ENCODE measurements around the gene LSAMP. TPM values are rescaled to one million over a fixed set of nuclear protein-coding genes. Genes with fewer than 3 reads are reported as not detected.

LSAMP gene
- polyA plus RNA-seq, 4 donors, result 12.7 to 16.7 (median 14.2) TPM

GRCh38 chr3:116181159-116181558 is 264.1 kb downstream of the LSAMP start:
- no peak for DNase-seq (ENCODE audit: low read depth in 4 of 4, low spot score in 3 of 4)

GRCh38 chr3:116179091-116179490 is 266.2 kb downstream of the LSAMP start:
- DNase-seq (ENCODE audit: low read depth in 4 of 4, low spot score in 3 of 4), result no peak

GRCh38 chr3:116176974-116177555 is 268.2 kb downstream of the LSAMP start:
- no peak for DNase-seq (ENCODE audit: low read depth in 4 of 4, low spot score in 3 of 4)

GRCh38 chr3:116166121-116166520 is 279.2 kb downstream of the LSAMP start:
- DNase-seq (ENCODE audit: low read depth in 4 of 4, low spot score in 3 of 4), result no peak

GRCh38 chr3:116165641-116166040 is 279.6 kb downstream of the LSAMP start:
- no peak for DNase-seq (ENCODE audit: low read depth in 4 of 4, low spot score in 3 of 4)

GRCh38 chr3:116165135-116165534 is 280.2 kb downstream of the LSAMP start:
- no peak for DNase-seq (ENCODE audit: low read depth in 4 of 4, low spot score in 3 of 4)

GRCh38 chr3:116164039-116164438 is 281.2 kb downstream of the LSAMP start:
- no peak for DNase-seq (ENCODE audit: low read depth in 4 of 4, low spot score in 3 of 4)

GRCh38 chr3:116161575-116162525 is 283.4 kb downstream of the LSAMP start:
- DNase-seq (ENCODE audit: low read depth in 4 of 4, low spot score in 3 of 4), result no peak

- DNase-seq (ENCODE audit: low read depth in 4 of 4, low spot score in 3 of 4), result no peak
Measured at GRCh38 chr3:116160594-116160993, 284.7 kb downstream of the LSAMP start.

GRCh38 chr3:116155841-116156240 is 289.4 kb downstream of the LSAMP start:
- peak in 2 of 4 donors; percentile 18 to 24 for DNase-seq (ENCODE audit: low read depth in 4 of 4, low spot score in 3 of 4)

GRCh38 chr3:116154389-116154788 is 290.9 kb downstream of the LSAMP start:
- DNase-seq (ENCODE audit: low read depth in 4 of 4, low spot score in 3 of 4), result no peak

- no peak for DNase-seq (ENCODE audit: low read depth in 4 of 4, low spot score in 3 of 4)
Measured at GRCh38 chr3:116153174-116153573, 292.1 kb downstream of the LSAMP start.

- no peak for DNase-seq (ENCODE audit: low read depth in 4 of 4, low spot score in 3 of 4)
Measured at GRCh38 chr3:116150655-116151167, 294.6 kb downstream of the LSAMP start.

- DNase-seq (ENCODE audit: low read depth in 4 of 4, low spot score in 3 of 4), result no peak
Measured at GRCh38 chr3:116148881-116149851, 296.1 kb downstream of the LSAMP start.

- DNase-seq (ENCODE audit: low read depth in 4 of 4, low spot score in 3 of 4), result no peak
Measured at GRCh38 chr3:116145613-116146012, 299.7 kb downstream of the LSAMP start.

GRCh38 chr3:116141724-116142123 is 303.6 kb downstream of the LSAMP start:
- DNase-seq (ENCODE audit: low read depth in 4 of 4, low spot score in 3 of 4), result no peak

- no peak for DNase-seq (ENCODE audit: low read depth in 4 of 4, low spot score in 3 of 4)
Measured at GRCh38 chr3:116140100-116140689, 305.1 kb downstream of the LSAMP start.

GRCh38 chr3:116139641-116140040 is 305.6 kb downstream of the LSAMP start:
- DNase-seq (ENCODE audit: low read depth in 4 of 4, low spot score in 3 of 4), result no peak

- DNase-seq (ENCODE audit: low read depth in 4 of 4, low spot score in 3 of 4), result peak; percentile 64 to 72 (median 66)
Measured at GRCh38 chr3:116135457-116136085, 309.7 kb downstream of the LSAMP start.

All from right renal pelvis (tissue), 4 donors.